H1 (cell line): ENCODE measurements around the gene SAXO1. TPM values are rescaled to one million over a fixed set of nuclear protein-coding genes. Genes with fewer than 3 reads are reported as not detected.

Experiments
- CTCF ChIA-PET: fragments of 300-600 bp; sonication (Branson Sonifier 250); formaldehyde crosslinking; loops from one replicate; lab custom pipeline; 2021; ENCODE audit not compliant: partially characterized antibody; lab: Charles Lee
- POLR2A ChIA-PET: fragments of 300-600 bp; sonication (Branson Sonifier 250); formaldehyde crosslinking; loops from one replicate; lab custom pipeline; 2021; ENCODE audit warnings: inconsistent platforms; ENCODE audit not compliant: partially characterized antibody; lab: Charles Lee
- DNase-seq, 2 experiments: peaks; one replicate each; pipeline versions ENCODE4 v3.0.0 to v3.0.0-alpha.2; 2010 to 2022; ENCODE audit warnings: low spot score in 2 of 2, low read depth in 1 of 2, mixed read lengths in 1 of 2
- FAIRE-seq: peaks from 2 replicates; lab custom pipeline; 2011; peaks lifted over from hg19 to GRCh38; lab: Jason Lieb, UNC
- H2AFZ ChIP-seq: 2 replicates; pipeline ENCODE4 v1.8.1; 2012; ENCODE audit warnings: low read length, inconsistent platforms
- H2AK5ac ChIP-seq: 2 replicates; pipeline ENCODE4 v1.6.1; 2013; ENCODE audit warnings: low read depth, low read length
- H2BK120ac ChIP-seq: replicated peaks from 2 replicates; pipeline ENCODE3; 2013; ENCODE audit warnings: low read depth, low read length, inconsistent platforms
- H2BK12ac ChIP-seq: 2 replicates; pipeline ENCODE4 v1.6.1; 2013; ENCODE audit warnings: low read depth, low read length
- H2BK15ac ChIP-seq: 2 replicates; pipeline ENCODE4 v1.6.1; 2013; ENCODE audit warnings: low read length
- H2BK20ac ChIP-seq: 2 replicates; pipeline ENCODE4 v1.6.1; 2013; ENCODE audit warnings: low read length
- H2BK5ac ChIP-seq: 2 replicates; pipeline ENCODE4 v1.6.1; 2013; ENCODE audit warnings: low read depth, low read length
- H3K14ac ChIP-seq: 2 replicates; pipeline ENCODE4 v1.6.1; 2013; ENCODE audit warnings: inconsistent platforms; ENCODE audit not compliant: insufficient read length
- H3K18ac ChIP-seq: 2 replicates; pipeline ENCODE4 v1.6.1; 2013; ENCODE audit warnings: low read length; ENCODE audit errors: extremely low read depth
- H3K23ac ChIP-seq: 2 replicates; pipeline ENCODE4 v1.6.1; 2013; ENCODE audit warnings: inconsistent platforms; ENCODE audit not compliant: insufficient read length
- H3K23me2 ChIP-seq: 2 replicates; pipeline ENCODE4 v1.6.1; 2013; ENCODE audit warnings: low read depth, low read length
- H3K27ac ChIP-seq: 2 replicates; pipeline ENCODE4 v1.6.1; 2011; ENCODE audit warnings: low read depth, low read length, inconsistent platforms
- H3K27me3 ChIP-seq, 4 experiments: replicated peaks in 1 of 4; 1 replicate in 1 of 4; 2 replicates in 3 of 4; pipeline versions ENCODE4 v1.6.1 to v1.8.1; 2011 to 2013; ENCODE audit warnings: low read length in 3 of 4, mild to moderate bottlenecking in 3 of 4, inconsistent platforms in 2 of 4, mixed read lengths in 2 of 4, moderate library complexity in 1 of 4; ENCODE audit not compliant: control insufficient read depth in 3 of 4, insufficient read depth in 3 of 4; ENCODE audit errors: extremely low read depth in 1 of 4
- H3K36me3 ChIP-seq, 4 experiments: 2 replicates each; pipeline versions ENCODE4 v1.6.1 to v1.8.1; 2011 to 2013; ENCODE audit warnings: mild to moderate bottlenecking in 4 of 4, low read length in 3 of 4, moderate library complexity in 2 of 4, control low read depth in 1 of 4, inconsistent platforms in 1 of 4; ENCODE audit not compliant: insufficient read depth in 4 of 4, control insufficient read depth in 2 of 4
- H3K4ac ChIP-seq: replicated peaks from 2 replicates; pipeline ENCODE3; 2013; ENCODE audit warnings: low read length, low read depth, mixed read lengths, inconsistent platforms; ENCODE audit not compliant: insufficient read length
- H3K4me1 ChIP-seq, 4 experiments: replicated peaks in 1 of 4; 1 replicate in 1 of 4; 2 replicates in 3 of 4; pipeline versions ENCODE4 v1.6.1 to v1.8.1; 2011 to 2013; ENCODE audit warnings: low read length in 3 of 4, inconsistent platforms in 2 of 4, mixed read lengths in 1 of 4; ENCODE audit not compliant: insufficient read depth in 4 of 4, control insufficient read depth in 3 of 4
- H3K4me2 ChIP-seq, 2 experiments: 2 replicates each; pipeline versions ENCODE4 v1.6.1 to v1.8.1; 2011 to 2013; ENCODE audit warnings: low read depth in 2 of 2, low read length in 2 of 2, control low read depth in 1 of 2, inconsistent platforms in 1 of 2, mild to moderate bottlenecking in 1 of 2; ENCODE audit not compliant: insufficient read depth in 1 of 2
- H3K4me3 ChIP-seq, 4 experiments: fragments of 200-600, 300-600 bp in 1 of 4; sonication (generic), shearing (Covaris generic), sonication (Bioruptor Twin) in 1 of 4; 2 replicates each; pipeline versions ENCODE4 v1.5.1 to v1.8.1; 2011 to 2016; ENCODE audit warnings: low read length in 4 of 4, low read depth in 3 of 4, control low read depth in 2 of 4, inconsistent platforms in 2 of 4, mild to moderate bottlenecking in 2 of 4, mixed read lengths in 1 of 4, moderate library complexity in 1 of 4; ENCODE audit not compliant: insufficient read depth in 2 of 4; ENCODE audit errors: extremely low read depth in 1 of 4
- H3K56ac ChIP-seq: replicated peaks from 2 replicates; pipeline ENCODE3; 2013; ENCODE audit warnings: low read depth, mild to moderate bottlenecking, mixed read lengths, low read length, inconsistent platforms; ENCODE audit not compliant: insufficient read length
- H3K79me1 ChIP-seq: 2 replicates; pipeline ENCODE4 v1.6.1; 2013; ENCODE audit warnings: low read depth, low read length, control low read depth
- H3K79me2 ChIP-seq, 2 experiments: 2 replicates each; pipeline versions ENCODE4 v1.6.1 to v1.8.1; 2012 to 2013; ENCODE audit warnings: low read length in 2 of 2, mild to moderate bottlenecking in 2 of 2, inconsistent platforms in 1 of 2; ENCODE audit not compliant: insufficient read depth in 2 of 2, control insufficient read depth in 1 of 2
- H3K9ac ChIP-seq, 4 experiments: replicated peaks in 1 of 4; 1 replicate in 1 of 4; 2 replicates in 3 of 4; pipeline versions ENCODE4 v1.6.1 to v1.8.1; 2011 to 2013; ENCODE audit warnings: low read depth in 3 of 4, low read length in 3 of 4, control low read depth in 2 of 4, mild to moderate bottlenecking in 2 of 4, moderate library complexity in 2 of 4, inconsistent platforms in 1 of 4; ENCODE audit errors: extremely low read depth in 1 of 4
- H3K9me3 ChIP-seq, 2 experiments: 2 replicates each; pipeline versions ENCODE4 v1.6.1 to v1.8.1; 2012 to 2013; ENCODE audit warnings: mild to moderate bottlenecking in 2 of 2, moderate library complexity in 2 of 2, control low read depth in 1 of 2, inconsistent platforms in 1 of 2, low read depth in 1 of 2, low read length in 1 of 2, mixed read lengths in 1 of 2; ENCODE audit not compliant: insufficient read depth in 2 of 2
- H4K20me1 ChIP-seq, 2 experiments: replicated peaks in 1 of 2; 2 replicates each; pipeline versions ENCODE3 to v1.8.1; 2011 to 2013; ENCODE audit warnings: inconsistent platforms in 2 of 2, low read length in 2 of 2, mild to moderate bottlenecking in 1 of 2; ENCODE audit not compliant: insufficient read depth in 2 of 2, control insufficient read depth in 1 of 2
- H4K5ac ChIP-seq: 2 replicates; pipeline ENCODE4 v1.6.1; 2013; ENCODE audit warnings: low read length, low read depth, mixed read lengths, inconsistent platforms; ENCODE audit not compliant: insufficient read length
- H4K8ac ChIP-seq: 2 replicates; pipeline ENCODE4 v1.8.0; 2013; ENCODE audit warnings: mild to moderate bottlenecking, moderate library complexity, low read length, inconsistent platforms; ENCODE audit not compliant: insufficient read depth; ENCODE audit errors: extremely low read depth
- H4K91ac ChIP-seq: replicated peaks from 2 replicates; pipeline ENCODE3; 2013; ENCODE audit warnings: low read length, mixed read lengths, inconsistent platforms; ENCODE audit not compliant: insufficient read length
- ASH2L ChIP-seq: fragments of 200-600, 300-600 bp; sonication (generic); IDR thresholded peaks from one replicate; pipeline ENCODE4 v1.7.1; 2017; ENCODE audit warnings: low read length
- ATF3 ChIP-seq: IDR thresholded peaks from 2 replicates; pipeline ENCODE4 v1.6.1; 2011; ENCODE audit warnings: low read depth, mild to moderate bottlenecking, low read length; ENCODE audit not compliant: insufficient read depth
- BCL11A ChIP-seq, 2 experiments: IDR thresholded peaks; one replicate each; pipeline ENCODE4 v1.6.1; 2011; ENCODE audit warnings: low read depth in 2 of 2, low read length in 2 of 2, mild to moderate bottlenecking in 2 of 2
- CBX5 ChIP-seq: fragments of 300-800, 300-1000 bp; sonication (generic); IDR thresholded peaks from 2 replicates; pipeline ENCODE4 v1.7.1; 2016; ENCODE audit warnings: antibody characterized with exemption, low read length, low read depth
- CEBPB ChIP-seq: IDR thresholded peaks from 2 replicates; pipeline ENCODE4 v1.6.1; 2012; ENCODE audit warnings: low read depth, low read length
- CTBP2 ChIP-seq: IDR thresholded peaks from 2 replicates; pipeline ENCODE4 v1.7.0; 2011; ENCODE audit warnings: borderline replicate concordance, mild to moderate bottlenecking, moderate library complexity, mixed read lengths, low read length; ENCODE audit not compliant: insufficient read depth, insufficient read length
- FOSL1 ChIP-seq: IDR thresholded peaks from 2 replicates; pipeline ENCODE4 v1.6.1; 2011; ENCODE audit warnings: mild to moderate bottlenecking, low read depth, low read length, moderate library complexity; ENCODE audit not compliant: insufficient read depth
- JUN ChIP-seq: IDR thresholded peaks from 2 replicates; pipeline ENCODE4 v1.6.1; 2011; ENCODE audit warnings: low read depth, mild to moderate bottlenecking, improper control_type of control experiment, low read length
- KDM5A ChIP-seq: fragments of 200-600 bp; IDR thresholded peaks from 2 replicates; pipeline ENCODE4 v1.7.1; 2012; ENCODE audit warnings: mild to moderate bottlenecking, low read length, inconsistent platforms, mixed read lengths
- POLR2A ChIP-seq, 2 experiments: IDR thresholded peaks; 1 replicate in 1 of 2; 2 replicates in 1 of 2; pipeline ENCODE4 v1.6.1; 2011; ENCODE audit warnings: low read depth in 2 of 2, low read length in 2 of 2, mild to moderate bottlenecking in 2 of 2; ENCODE audit errors: control extremely low read depth in 1 of 2
- POLR2AphosphoS5 ChIP-seq: IDR thresholded peaks from 2 replicates; pipeline ENCODE4 v1.6.1; 2011; ENCODE audit warnings: low read depth, low read length
- RAD21 ChIP-seq, 2 experiments: IDR thresholded peaks in 1 of 2; conservative IDR thresholded peaks in 1 of 2; 2 replicates each; pipeline ENCODE4 v1.6.1; 2011; ENCODE audit warnings: low read depth in 2 of 2, low read length in 2 of 2, improper control_type of control experiment in 1 of 2, inconsistent platforms in 1 of 2, mild to moderate bottlenecking in 1 of 2, moderate library complexity in 1 of 2
- RFX5 ChIP-seq: IDR thresholded peaks from 2 replicates; pipeline ENCODE4 v1.6.1; 2011; ENCODE audit warnings: low read depth, low read length, improper control_type of control experiment, borderline replicate concordance
- SIX5 ChIP-seq: IDR thresholded peaks from 2 replicates; pipeline ENCODE4 v1.6.1; 2011; ENCODE audit warnings: mild to moderate bottlenecking, low read depth, low read length
- TEAD4 ChIP-seq: IDR thresholded peaks from 2 replicates; pipeline ENCODE4 v1.6.1; 2012; ENCODE audit warnings: low read depth, low read length, inconsistent platforms, mixed read lengths
- WGBS, 2 experiments: shearing (Covaris generic) in 1 of 2; methylation state at CpG; one replicate each; pipeline versions ENCODE4 v1.1.6 to v1.1.7; 2013 to 2015; ENCODE audit warnings: low lambda C conversion rate in 2 of 2, mixed read lengths in 2 of 2, inconsistent platforms in 1 of 2, low coverage in 1 of 2, missing lambda C conversion rate in 1 of 2; ENCODE audit not compliant: insufficient replicate concordance in 2 of 2, insufficient coverage in 1 of 2, insufficient read length in 1 of 2; ENCODE audit errors: extremely low coverage in 1 of 2, missing lambda C conversion rate in 1 of 2; 5-methylcytosine and 5-hydroxymethylcytosine counted together
- polyA plus RNA-seq, 7 experiments: library from polyadenylated mRNA; depleted of rRNA in 3 of 7; stranded (reverse) in 5 of 7; unstranded in 2 of 7; fragments of >200 nt in 5 of 7; fragments of 200-250 nt in 2 of 7; gene quantifications; 1 replicate in 5 of 7; 2 replicates in 1 of 7; 4 replicates in 1 of 7; pipeline versions ENCODE4 v1.2.1 to v1.2.3, GENCODE V29; 2011 to 2013; ENCODE audit warnings: missing spikeins in 2 of 7, mixed read lengths in 2 of 7
- total RNA-seq: library from RNA; stranded (reverse); fragmentation: NEBNext Ultra II Directional; extraction: Animal tissue kit (Norgen Biotek cat#: 25700); gene quantifications from 2 replicates; pipeline ENCODE4 v1.2.1, GENCODE V29; 2021

The SAXO1 gene
- total and polyA plus RNA-seq, 2 of the 8 experiments (the other 6 are each of a cell fraction or from before 2014, with no cell fraction given): 0.11 to 0.20 TPM

GRCh38 chr9:18935541-18935940, 97.5 kb downstream of the SAXO1 start:
- Histone ChIP-seq H3K36me3 (no peaks in the 10 kb centered on the region), H3K4me1 (no peaks in the 10 kb centered on the region; a peak in 1 of 7 replicates), H2AFZ (no peak overlapping the region), H3K9me3 (no peaks in the 10 kb centered on the region), H3K27ac (no peak overlapping the region), H3K18ac (no peak overlapping the region), H3K27me3 (no peaks in the 10 kb centered on the region), H2BK20ac (no peak overlapping the region), H3K79me1 (no peaks in the 10 kb centered on the region), H3K14ac (no peak overlapping the region), H4K5ac (no peak overlapping the region), H2BK15ac (no peak overlapping the region), H3K4ac (no peak overlapping the region), H4K20me1 (no peaks in the 10 kb centered on the region), H2BK12ac (no peak overlapping the region), H3K56ac (no peak overlapping the region), H4K8ac (no peak overlapping the region), H2BK120ac (no peak overlapping the region), H3K9ac (no peak overlapping the region), H4K91ac (no peak overlapping the region), H3K4me2 (no peak overlapping the region), H3K4me3 (no peak overlapping the region), H3K23me2 (peaks cover 2% of the 10 kb centered on the region; the same call in 1 of the 2 replicates), H2AK5ac (no peak overlapping the region), H3K79me2 (no peaks in the 10 kb centered on the region), H3K23ac (no peak overlapping the region), H2BK5ac (no peak overlapping the region)
- ChIA-PET CTCF (interaction anchor here (0.6 to 1.4 kb wide), 5 partner anchors 11 to 1492 kb away, joined by 3 to 4 read pairs (median 3); no protein-coding TSS in a partner anchor), POLR2A (no interaction called here)
- TF ChIP-seq BCL11A (IDR thresholded peaks at IDR 0.05; ENCODE audit: low read depth in 2 of 2, low read length in 2 of 2) (no peak), RFX5 (no peak), SIX5 (no peak), FOSL1 (no peak), CEBPB (no peak), POLR2AphosphoS5 (no peak), JUN (no peak), ATF3 (no peak), ASH2L (no peak), CTBP2 (no peak), CBX5 (no peak), KDM5A (no peak), POLR2A (IDR thresholded peaks at IDR 0.05; ENCODE audit: control extremely low read depth in 1 of 2, low read depth in 2 of 2, low read length in 2 of 2) (no peak), RAD21 (IDR thresholded peaks at IDR 0.05 in 1 of 2, conservative IDR thresholded peaks at IDR 0.05 in 1 of 2; ENCODE audit: low read depth in 2 of 2, low read length in 2 of 2) (no peak), TEAD4 (no peak)
- DNase-seq: no peak
- FAIRE-seq: no peak
- WGBS, 2 experiments: 81% methylated on average over 2 of the region's 2 CpGs; no CpG with 5 or more reads in 1 of the 2 experiments
